HepG2 (cell line): ENCODE results near the gene MYL11. TPM values are rescaled to one million over a fixed set of nuclear protein-coding genes. Genes with fewer than 3 reads are reported as not detected.

Source experiments
- CBX2 ChIP-seq, 2 experiments: fragments of 200-600 bp in 1 of 2; sonication (generic); formaldehyde crosslinking in 1 of 2; IDR thresholded peaks; 2 replicates each; pipeline versions ENCODE4 v1.7.0 to v1.8.1; 2018 to 2022; ENCODE audit warnings: low read depth in 2 of 2, low read length in 1 of 2, mild to moderate bottlenecking in 1 of 2, missing genetic modification reagents in 1 of 2
- DMAP1 ChIP-seq: IDR thresholded peaks from 2 replicates; pipeline ENCODE4 v1.6.1; 2016
- DZIP1 ChIP-seq: sonication (generic); formaldehyde crosslinking; IDR thresholded peaks from 2 replicates; pipeline ENCODE4 v1.5.0; 2020; ENCODE audit warnings: mild to moderate bottlenecking, missing genetic modification reagents
- HOXA5 ChIP-seq: sonication (generic); formaldehyde crosslinking; IDR thresholded peaks from 2 replicates; pipeline ENCODE4 v1.4.0; 2020; ENCODE audit warnings: missing genetic modification reagents
- ISL2 ChIP-seq: sonication (generic); formaldehyde crosslinking; IDR thresholded peaks from 2 replicates; pipeline ENCODE4 v1.5.0; 2020; ENCODE audit warnings: missing genetic modification reagents
- KDM5A ChIP-seq: fragments of 200-600 bp; sonication (generic); IDR thresholded peaks from 2 replicates; pipeline ENCODE4 v1.7.0; 2018; ENCODE audit warnings: antibody characterized with exemption, mild to moderate bottlenecking, low read length, borderline replicate concordance
- MTERF4 ChIP-seq: sonication (generic); formaldehyde crosslinking; IDR thresholded peaks from 2 replicates; pipeline ENCODE4 v1.8.0; 2023; ENCODE audit warnings: mild to moderate bottlenecking, missing genetic modification reagents
- NFE2L1 ChIP-seq: sonication (generic); formaldehyde crosslinking; IDR thresholded peaks from 2 replicates; pipeline ENCODE4 v1.4.0; 2020; ENCODE audit warnings: missing genetic modification reagents, mild to moderate bottlenecking, borderline replicate concordance
- NFIC ChIP-seq: IDR thresholded peaks from 2 replicates; pipeline ENCODE4 v1.6.1; 2012; ENCODE audit warnings: mild to moderate bottlenecking, low read length, inconsistent platforms
- NR2F1 ChIP-seq, 2 experiments: fragments of 450-650 bp in 1 of 2; formaldehyde crosslinking in 1 of 2; IDR thresholded peaks; 2 replicates each; pipeline versions ENCODE4 v1.5.0 to v1.6.1; 2016 to 2020; ENCODE audit warnings: mild to moderate bottlenecking in 1 of 2, missing compliant biosample characterization in 1 of 2, missing genetic modification reagents in 1 of 2, moderate library complexity in 1 of 2
- PCBP1 ChIP-seq: fragments of 200-400 bp; formaldehyde crosslinking; IDR thresholded peaks from 2 replicates; pipeline ENCODE4 v1.6.1; 2017; ENCODE audit warnings: mild to moderate bottlenecking, low read depth, low read length, borderline replicate concordance
- SMARCE1 ChIP-seq: fragments of 450-650 bp; IDR thresholded peaks from 2 replicates; pipeline ENCODE4 v1.6.1; 2017; ENCODE audit warnings: borderline replicate concordance
- SNAI1 ChIP-seq: sonication (generic); formaldehyde crosslinking; IDR thresholded peaks from 2 replicates; pipeline ENCODE4 v1.5.0; 2020; ENCODE audit warnings: mild to moderate bottlenecking, missing genetic modification reagents, borderline replicate concordance
- TOE1 ChIP-seq: sonication (generic); formaldehyde crosslinking; IDR thresholded peaks from 2 replicates; pipeline ENCODE4 v1.4.0; 2020; ENCODE audit warnings: mild to moderate bottlenecking, missing genetic modification reagents
- ZBTB34 ChIP-seq: sonication (generic); formaldehyde crosslinking; IDR thresholded peaks from 2 replicates; pipeline ENCODE4 v1.8.0; 2022; ENCODE audit warnings: mild to moderate bottlenecking, missing genetic modification reagents
- ZKSCAN5 ChIP-seq: sonication (generic); formaldehyde crosslinking; IDR thresholded peaks from 2 replicates; pipeline ENCODE4 v1.5.1; 2020; ENCODE audit warnings: mild to moderate bottlenecking, missing genetic modification reagents
- ZNF138 ChIP-seq: sonication (generic); formaldehyde crosslinking; IDR thresholded peaks from 2 replicates; pipeline ENCODE4 v1.5.0; 2020; ENCODE audit warnings: mild to moderate bottlenecking, low read depth, missing genetic modification reagents
- ZNF326 ChIP-seq: sonication (generic); formaldehyde crosslinking; IDR thresholded peaks from 2 replicates; pipeline ENCODE4 v1.4.0; 2020; ENCODE audit warnings: missing genetic modification reagents, borderline replicate concordance
- ZNF503 ChIP-seq: sonication (generic); formaldehyde crosslinking; IDR thresholded peaks from 2 replicates; pipeline ENCODE4 v1.4.0; 2020; ENCODE audit warnings: missing genetic modification reagents
- ZNF549 ChIP-seq: sonication (generic); formaldehyde crosslinking; IDR thresholded peaks from 2 replicates; pipeline ENCODE4 v1.5.0; 2020; ENCODE audit warnings: missing genetic modification reagents
- ZNF761 ChIP-seq: sonication (generic); formaldehyde crosslinking; conservative IDR thresholded peaks from 2 replicates; pipeline ENCODE4 v1.4.0; 2020; ENCODE audit warnings: mild to moderate bottlenecking, missing genetic modification reagents
- ZSCAN31 ChIP-seq: sonication (generic); formaldehyde crosslinking; IDR thresholded peaks from 2 replicates; pipeline ENCODE4 v1.5.0; 2020; ENCODE audit warnings: low read depth, mild to moderate bottlenecking, missing genetic modification reagents
- polyA plus RNA-seq, 8 experiments: library from polyadenylated mRNA; depleted of rRNA in 3 of 8; stranded (reverse) in 7 of 8; unstranded in 1 of 8; fragments of >200 nt; fragmentation: Illumina TruSeq in 4 of 8; extraction: Trizol in 4 of 8; gene quantifications; 2 replicates each; pipeline versions ENCODE4 v1.2.1 to v1.2.3, GENCODE V29; 2011 to 2016; ENCODE audit warnings: low read depth in 4 of 8, missing spikeins in 1 of 8, mixed read lengths in 1 of 8; ENCODE audit not compliant: insufficient read depth in 1 of 8
- total RNA-seq, 5 experiments: library from RNA; depleted of rRNA; stranded (reverse); fragments of >200 nt; fragmentation: Illumina TruSeq; extraction: Trizol; gene quantifications; 2 replicates each; pipeline ENCODE4 v1.2.3, GENCODE V29; 2016; ENCODE audit warnings: low read depth in 1 of 5

MYL11 gene
- total and polyA plus RNA-seq, 2 of the 13 experiments (the other 11 are each of a cell fraction or from before 2014, with no cell fraction given), result not detected

GRCh38 chr16:30407102-30407803, 32.7 kb downstream of the MYL11 start, which contains the start of gene ZNF771 (continued):
- TF ChIP-seq ZNF326 (CRISPR knock-in tag) (no peak), ISL2 (CRISPR knock-in tag) (peak; percentile 57; the same call in 1 of the 2 replicates), ZNF549 (no peak), MTERF4 (peak; percentile 49; the same call in 1 of the 2 replicates), PCBP1 (peak; percentile 77; the same call in 1 of the 2 replicates), SMARCE1 (no peak), CBX2 (IDR thresholded peaks at IDR 0.05; ENCODE audit: low read depth, low read length) (no peak), CBX2 (CRISPR knock-in tag; IDR thresholded peaks at IDR 0.05; ENCODE audit: low read depth) (no peak), TOE1 (CRISPR knock-in tag) (0 out of 2 replicates have a peak, but pooled peaks have one; percentile 58), HOXA5 (CRISPR knock-in tag) (0 out of 2 replicates have a peak, but pooled peaks have one; percentile 30), DMAP1 (CRISPR knock-in tag) (peak; percentile 99), ZBTB34 (CRISPR knock-in tag) (peak; percentile 78; the same call in 1 of the 2 replicates), NFIC (no peak), KDM5A (peak; percentile 55; the same call in 1 of the 2 replicates), DZIP1 (CRISPR knock-in tag) (peak; percentile 92), SNAI1 (peak; percentile 94), ZNF503 (0 out of 2 replicates have a peak, but pooled peaks have one; percentile 46), ZKSCAN5 (CRISPR knock-in tag) (peak; percentile 58; the same call in 1 of the 2 replicates), ZSCAN31 (CRISPR knock-in tag) (peak; percentile 95), NR2F1 (CRISPR knock-in tag; IDR thresholded peaks at IDR 0.05) (no peak; a peak in 1 of 4 replicates), NFE2L1 (CRISPR knock-in tag) (peak; percentile 60; the same call in 1 of the 2 replicates), ZNF138 (peak; percentile 26), ZNF761 (CRISPR knock-in tag) (peak; percentile 65; the same call in 1 of the 2 replicates)
